Measurements from ENCODE around the gene ZC3H6.
"Not testable (repeated sequence)": the region's sequence is repeated elsewhere in the genome, so short reads cannot be mapped to it uniquely, and the experiment has no call there.

ZC3H6 gene

DNA sequence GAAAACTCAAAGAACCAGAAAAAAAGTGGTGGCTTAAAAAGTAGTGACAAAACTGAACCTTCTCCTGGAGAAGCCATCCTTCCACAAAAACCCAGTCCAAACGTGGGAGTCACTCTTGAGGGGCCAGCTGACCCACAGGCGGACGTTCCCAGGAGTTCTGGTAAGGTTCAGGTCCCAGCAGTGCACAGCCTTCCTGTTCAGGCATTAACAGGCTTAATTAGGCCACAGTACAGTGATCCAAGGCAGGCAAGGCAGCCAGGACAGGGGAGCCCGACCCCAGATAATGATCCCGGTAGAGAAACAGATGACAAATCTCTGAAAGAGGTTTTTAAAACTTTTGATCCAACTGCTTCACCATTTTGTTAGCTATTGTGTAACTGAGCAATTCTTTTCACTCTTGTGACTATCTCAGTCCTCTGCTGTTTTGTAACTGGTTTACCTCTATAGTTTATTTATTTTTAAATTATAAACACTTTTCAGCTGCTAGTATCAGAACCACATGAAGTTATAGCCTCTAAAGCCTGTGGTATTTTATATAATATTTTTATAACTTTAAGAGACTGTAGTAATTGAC lies 56.8 kb downstream of the ZC3H6 start:
- no peak for DNase-seq

DNA sequence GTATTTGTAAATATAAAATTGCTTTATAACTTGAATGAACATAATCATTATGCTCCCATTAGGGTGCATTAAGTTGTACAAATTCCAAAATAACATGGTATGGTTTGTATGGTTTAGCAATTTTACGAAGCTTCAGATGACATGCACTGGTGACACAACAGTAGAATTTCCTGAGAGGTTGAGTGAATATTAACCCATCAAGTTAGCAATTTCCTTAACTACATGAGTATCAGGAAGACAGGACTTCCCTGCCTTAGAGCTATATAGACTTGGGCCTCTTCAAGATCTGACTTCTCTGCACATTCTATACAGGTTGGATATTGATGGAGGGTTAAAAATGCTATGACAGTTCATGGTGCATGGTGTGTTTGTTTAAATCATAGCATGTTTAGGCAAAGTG lies 60.2 kb downstream of the ZC3H6 start:
- no peak for DNase-seq

DNA sequence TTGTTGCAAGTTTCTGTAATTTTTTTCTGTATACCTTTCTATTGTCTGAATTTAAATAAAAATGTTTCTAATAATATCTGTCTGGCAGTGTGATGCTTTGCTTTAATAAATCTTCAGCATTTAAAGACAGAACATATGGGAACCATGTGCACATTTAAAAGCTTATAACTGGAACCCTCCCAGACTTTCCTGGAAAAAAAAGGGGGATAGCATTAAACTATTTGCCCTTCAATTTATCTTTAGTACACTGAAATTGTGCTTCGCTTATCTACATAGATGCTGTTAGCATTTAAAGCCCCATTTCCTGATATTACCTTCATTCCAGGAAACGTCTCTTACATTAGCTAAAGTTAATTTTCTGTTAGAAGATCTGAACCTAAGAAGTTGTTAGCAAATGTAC lies 64.6 kb downstream of the ZC3H6 start:
- no peak for DNase-seq

DNA sequence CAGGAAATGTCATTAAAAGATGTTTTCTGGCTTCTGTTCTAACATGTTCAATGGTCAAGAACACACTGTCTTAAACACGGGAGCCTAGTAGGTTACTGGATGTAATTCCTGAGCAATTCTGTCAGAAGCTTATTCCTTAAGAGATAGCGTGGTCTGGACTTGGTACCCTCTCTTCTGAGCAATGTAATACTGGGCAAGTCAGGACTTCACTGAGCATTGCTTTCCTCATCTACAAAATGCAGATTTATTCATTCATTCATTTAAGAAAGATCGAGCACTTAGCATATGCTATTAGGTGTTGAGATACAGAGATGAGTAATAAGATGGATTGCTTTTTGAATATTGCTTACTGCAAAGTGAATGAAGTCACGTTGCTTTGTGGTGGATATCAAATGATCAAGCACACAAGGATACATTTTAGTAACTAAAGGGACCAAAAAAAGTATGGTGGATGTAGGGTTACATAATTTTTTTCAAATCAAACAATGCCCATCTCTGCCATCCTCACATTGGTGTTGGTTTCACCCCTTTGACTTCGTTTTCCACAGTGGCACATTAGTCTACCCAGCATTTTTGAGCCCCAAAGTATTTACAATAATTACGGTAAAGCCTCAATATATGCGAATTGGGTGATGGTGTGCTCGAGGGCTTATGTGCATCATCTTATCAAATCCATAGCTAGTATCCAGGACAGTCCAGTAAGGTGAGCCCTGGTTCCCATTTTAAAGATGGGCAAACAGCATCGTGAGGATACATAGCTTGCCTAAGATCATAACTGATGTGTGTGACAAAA lies 65.3 kb downstream of the ZC3H6 start:
- no peak for DNase-seq

DNA sequence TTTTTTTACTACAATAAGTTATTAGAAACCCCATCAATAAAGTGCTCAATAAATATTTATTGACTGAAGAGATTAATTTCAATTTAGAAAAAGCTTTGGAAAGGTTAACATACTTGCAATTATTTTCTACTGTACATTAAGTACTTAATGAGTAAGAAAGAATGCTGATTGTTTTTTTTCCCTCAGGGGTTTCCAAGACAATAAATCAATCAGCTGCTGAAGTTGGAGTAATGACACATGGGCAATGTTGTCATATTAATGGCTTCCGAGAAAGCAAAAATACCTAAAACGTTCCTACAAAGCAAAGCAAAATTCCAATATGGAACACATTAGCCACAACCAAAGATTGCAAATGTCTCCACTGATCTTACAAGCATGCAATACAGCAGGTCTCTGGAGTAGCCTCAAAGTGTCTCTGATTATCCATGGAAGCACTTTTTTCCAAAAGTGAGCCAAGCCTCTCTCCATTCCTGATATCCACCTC lies 66.7 kb downstream of the ZC3H6 start:
- DNase-seq, result no peak

DNA sequence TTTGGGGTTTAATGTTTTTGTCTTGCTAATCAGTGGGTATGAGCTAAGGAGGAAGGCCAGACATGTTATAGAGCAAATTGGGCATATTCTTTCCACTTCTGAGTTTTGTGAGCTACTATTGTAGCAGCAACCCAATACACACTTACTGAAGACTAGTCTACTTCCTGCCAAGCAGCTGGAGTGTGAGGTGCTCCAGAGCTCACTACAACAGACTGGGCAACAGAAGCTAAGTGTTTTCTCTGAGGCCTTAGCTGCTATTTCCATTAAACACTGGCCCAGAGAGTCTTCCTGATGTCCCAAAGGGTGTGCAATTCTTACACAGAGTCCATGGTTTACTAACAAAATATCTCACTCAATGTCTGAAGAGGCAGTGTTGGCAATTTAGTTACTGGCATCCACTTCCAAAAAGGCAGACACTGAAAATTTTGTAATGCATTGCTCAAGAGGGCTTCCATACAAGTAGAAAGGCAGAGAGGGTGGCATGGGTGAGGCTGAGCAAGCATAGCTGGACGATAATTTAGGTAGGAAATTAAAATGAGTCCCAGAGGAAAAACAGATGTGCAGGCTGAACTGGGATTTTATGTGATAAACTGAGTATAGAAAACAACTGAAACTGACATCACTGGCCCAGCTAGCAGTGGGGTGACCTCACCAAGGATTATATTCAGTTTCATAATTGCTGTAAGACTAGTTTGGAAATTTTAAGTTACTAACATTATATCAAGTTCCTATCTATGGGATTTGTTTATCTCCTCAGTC lies 68.6 kb downstream of the ZC3H6 start:
- no peak for DNase-seq

DNA sequence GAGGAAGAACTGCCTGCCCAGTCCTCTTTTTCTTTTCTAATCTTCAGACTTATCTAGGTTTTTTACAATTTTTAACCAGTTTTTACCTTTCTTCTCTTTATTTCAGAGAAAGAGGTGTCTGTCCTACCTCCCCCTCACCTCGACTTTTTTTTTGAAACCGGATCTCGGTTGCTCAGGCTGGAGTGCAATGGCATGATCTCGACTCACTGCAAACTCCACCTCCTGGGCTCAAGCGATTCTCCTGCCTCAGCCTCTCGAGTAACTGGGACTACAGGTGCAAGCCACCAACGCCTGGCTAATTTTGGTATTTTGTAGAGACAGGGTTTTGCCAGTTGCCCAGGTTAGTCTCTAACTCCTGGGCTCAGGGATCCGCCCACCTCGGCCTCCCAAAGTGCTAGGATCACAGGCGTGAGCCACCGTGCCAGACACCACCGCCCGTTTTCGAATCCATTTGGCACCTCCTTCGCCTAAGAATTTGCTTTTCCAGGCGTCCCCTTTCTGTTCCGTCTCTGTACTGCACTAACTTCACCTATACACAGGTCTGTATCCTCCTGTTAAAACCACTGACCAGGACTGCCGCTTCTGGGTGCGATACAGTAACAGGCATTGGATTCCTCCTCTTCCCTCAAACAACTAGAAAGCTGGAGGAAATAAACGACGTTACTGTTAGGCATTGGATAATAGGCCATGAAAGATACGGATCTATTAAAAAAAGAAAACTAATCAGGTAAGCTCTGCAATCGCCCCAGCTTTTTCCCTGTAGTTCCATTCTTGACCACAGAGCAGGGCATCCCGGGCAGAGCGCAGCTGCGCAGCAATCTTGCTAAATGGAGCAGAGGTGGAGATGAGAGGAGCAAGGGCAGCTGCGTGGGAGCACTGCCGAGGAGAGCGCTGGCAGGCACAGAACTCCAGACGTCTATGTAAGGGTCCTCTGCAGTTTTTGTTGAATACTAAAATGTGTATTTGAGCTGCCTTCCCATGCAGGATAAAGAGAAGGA lies 69.9 kb downstream of the ZC3H6 start:
- no peak for DNase-seq

DNA sequence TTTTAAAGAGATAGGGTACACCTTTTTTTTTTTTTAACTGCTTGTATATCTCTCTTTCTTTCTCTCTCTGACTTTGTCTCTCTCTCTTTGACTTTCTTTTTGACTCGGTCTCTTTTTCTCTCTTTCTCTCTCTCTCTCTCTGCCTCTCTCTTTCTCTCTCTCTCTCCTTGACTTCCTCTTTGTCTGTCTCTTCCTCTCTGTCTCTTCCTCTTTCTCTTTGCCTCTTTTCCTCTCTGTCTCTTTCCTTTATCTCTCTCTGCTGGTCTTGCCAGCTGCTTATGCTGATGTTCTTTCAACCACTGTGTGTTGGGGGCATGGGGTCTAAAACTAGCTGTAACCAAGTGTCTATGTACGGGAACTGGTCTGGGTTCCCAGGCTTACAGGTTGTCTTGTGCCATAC lies 76.9 kb downstream of the ZC3H6 start:
- DNase-seq, result not testable (repeated sequence)

DNA sequence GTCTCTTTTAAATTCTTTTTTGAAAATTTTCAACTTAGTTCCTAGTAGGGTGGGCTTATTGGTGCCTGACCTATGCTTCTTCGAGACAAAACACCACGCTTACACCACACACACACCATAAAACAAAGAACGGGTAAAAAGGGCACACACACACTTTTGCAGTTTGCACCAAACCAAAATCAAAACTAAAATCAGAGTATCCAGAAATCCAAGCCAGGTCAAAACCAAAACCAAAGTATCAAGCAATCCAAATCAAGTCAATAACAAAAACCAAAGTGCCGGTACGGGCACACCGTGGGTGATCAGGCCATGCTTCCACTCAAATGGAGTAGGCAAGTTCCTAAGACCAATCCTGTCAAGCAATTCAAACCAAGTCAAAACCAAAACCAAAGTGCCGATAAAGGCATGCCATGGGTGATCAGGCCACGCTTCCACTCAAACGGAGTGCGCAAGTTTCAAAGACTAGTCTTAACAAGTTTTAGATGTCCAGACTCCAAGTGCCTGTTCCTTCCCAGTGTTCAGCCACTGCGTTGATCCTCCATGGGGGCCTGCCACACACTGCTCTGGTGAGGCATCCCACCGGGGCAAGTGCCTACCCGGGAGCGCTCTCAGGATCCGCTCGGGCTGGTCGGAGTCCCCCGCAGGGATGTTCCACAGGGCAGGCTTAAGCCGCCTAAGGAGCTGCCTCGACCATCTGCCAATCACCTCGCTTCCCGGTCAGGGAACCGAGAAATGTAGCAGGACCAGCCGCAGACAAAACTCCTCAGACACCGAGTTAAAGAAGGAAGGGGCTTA lies 77.6 kb downstream of the ZC3H6 start:
- DNase-seq, result not testable (repeated sequence)

DNA sequence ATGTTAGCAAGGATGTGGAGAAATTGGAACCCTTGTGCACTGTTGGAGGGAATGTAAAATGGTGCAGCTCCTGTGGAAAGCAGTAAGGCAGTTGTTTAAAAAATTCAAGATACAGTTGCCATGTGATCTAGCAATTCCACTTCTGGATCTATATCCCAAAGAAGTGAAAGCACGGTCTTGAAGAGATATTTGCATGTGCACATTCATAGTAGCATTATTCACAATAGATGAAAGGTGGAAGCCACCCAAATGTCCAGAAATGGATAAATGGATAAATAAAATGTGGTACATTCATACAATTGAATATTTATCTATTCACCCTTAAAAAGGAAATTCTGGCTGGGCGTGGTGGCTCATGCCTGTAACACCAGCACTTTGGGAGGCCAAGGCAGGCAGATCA lies 78.9 kb downstream of the ZC3H6 start:
- not testable (repeated sequence) for DNase-seq

DNA sequence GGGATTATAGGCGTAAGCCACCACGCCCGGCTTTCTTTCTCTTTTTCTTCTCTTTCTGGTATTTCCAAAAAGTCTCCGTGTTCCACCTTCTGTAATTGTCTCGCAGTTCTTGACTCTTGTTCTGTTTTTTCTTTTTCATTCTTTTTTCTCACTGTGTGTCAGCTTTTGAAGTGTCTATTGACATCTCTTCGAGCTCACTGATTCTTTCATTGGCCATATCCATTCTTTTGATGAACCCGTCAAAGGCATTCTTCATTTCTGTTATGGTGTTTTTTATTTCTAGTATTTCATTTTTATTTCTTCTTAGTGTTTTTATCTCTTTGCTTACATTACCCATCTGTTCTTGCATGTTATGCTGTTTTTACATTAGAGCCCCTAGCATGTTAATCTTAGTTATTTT lies 84.7 kb downstream of the ZC3H6 start:
- not testable (repeated sequence) for DNase-seq

Measured in NCI-H226 (cell line).